IPS-18c (cell line): ENCODE data around the gene RAB5B.
"Not testable (repeated sequence)": the region's sequence is repeated elsewhere in the genome, so short reads cannot be mapped to it uniquely, and the experiment has no call there.

ENCODE experiments used
- H3K4me3 ChIP-seq: 2 replicates; pipeline ENCODE4 v1.7.0; 2013; ENCODE audit warnings: low read depth, mild to moderate bottlenecking, low read length, moderate library complexity; ENCODE audit not compliant: insufficient read depth
- H3K9me3 ChIP-seq: one replicate; pipeline ENCODE4 v1.6.1; 2013; ENCODE audit warnings: mild to moderate bottlenecking, low read length, moderate library complexity; ENCODE audit not compliant: control insufficient read depth, insufficient read depth

RAB5B gene

GRCh38 chr12:56029666-56030293 lies 55.9 kb downstream of the RAB5B start:
- Histone ChIP-seq H3K9me3 (no peaks in the 10 kb centered on the region), H3K4me3 (no peak overlapping the region)

GRCh38 chr12:56031987-56032386 lies 58.1 kb downstream of the RAB5B start:
- no peak overlapping the region for H3K4me3 ChIP-seq
- H3K9me3 ChIP-seq: no peaks in the 10 kb centered on the region

GRCh38 chr12:56034586-56035332 lies 60.9 kb downstream of the RAB5B start:
- no peaks in the 10 kb centered on the region for H3K9me3 ChIP-seq

GRCh38 chr12:56037161-56037560 lies 63.3 kb downstream of the RAB5B start:
- Histone ChIP-seq H3K4me3 (no peak overlapping the region), H3K9me3 (no peaks in the 10 kb centered on the region)

More at GRCh38 chr12:56034586-56035332, 60.9 kb downstream of the RAB5B start:
- H3K4me3 ChIP-seq: no peak overlapping the region

- H3K9me3 ChIP-seq: no peaks in the 10 kb centered on the region
- H3K4me3 ChIP-seq: no peak overlapping the region
Observed at GRCh38 chr12:56038022-56038655, 64.3 kb downstream of the RAB5B start.

DNA sequence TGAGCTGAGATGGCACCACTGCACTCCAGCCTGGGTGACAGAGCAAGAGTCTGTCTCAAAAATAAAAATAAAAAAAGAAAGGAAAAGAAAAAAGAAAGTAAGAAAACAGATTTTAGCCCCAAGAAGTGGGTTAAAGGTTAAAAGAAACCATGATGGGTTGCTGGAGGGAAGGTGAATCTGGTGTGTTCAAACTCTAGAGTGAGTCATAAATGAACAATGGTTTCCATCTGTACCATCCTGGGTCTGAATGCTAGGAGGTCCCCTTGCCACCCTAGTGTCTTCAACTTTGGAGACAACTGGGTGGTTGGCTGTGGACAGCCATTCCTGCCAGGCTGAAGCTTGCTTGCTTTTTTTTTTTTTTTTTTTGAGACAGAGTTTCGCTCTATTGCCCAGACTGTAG lies 66.3 kb downstream of the RAB5B start:
- Histone ChIP-seq H3K4me3 (no peak overlapping the region), H3K9me3 (no peaks in the 10 kb centered on the region)

- Histone ChIP-seq H3K4me3 (peak overlapping the region; percentile 26), H3K9me3 (no peaks in the 10 kb centered on the region)
Observed at GRCh38 chr12:56040963-56041551, 67.2 kb downstream of the RAB5B start.

DNA sequence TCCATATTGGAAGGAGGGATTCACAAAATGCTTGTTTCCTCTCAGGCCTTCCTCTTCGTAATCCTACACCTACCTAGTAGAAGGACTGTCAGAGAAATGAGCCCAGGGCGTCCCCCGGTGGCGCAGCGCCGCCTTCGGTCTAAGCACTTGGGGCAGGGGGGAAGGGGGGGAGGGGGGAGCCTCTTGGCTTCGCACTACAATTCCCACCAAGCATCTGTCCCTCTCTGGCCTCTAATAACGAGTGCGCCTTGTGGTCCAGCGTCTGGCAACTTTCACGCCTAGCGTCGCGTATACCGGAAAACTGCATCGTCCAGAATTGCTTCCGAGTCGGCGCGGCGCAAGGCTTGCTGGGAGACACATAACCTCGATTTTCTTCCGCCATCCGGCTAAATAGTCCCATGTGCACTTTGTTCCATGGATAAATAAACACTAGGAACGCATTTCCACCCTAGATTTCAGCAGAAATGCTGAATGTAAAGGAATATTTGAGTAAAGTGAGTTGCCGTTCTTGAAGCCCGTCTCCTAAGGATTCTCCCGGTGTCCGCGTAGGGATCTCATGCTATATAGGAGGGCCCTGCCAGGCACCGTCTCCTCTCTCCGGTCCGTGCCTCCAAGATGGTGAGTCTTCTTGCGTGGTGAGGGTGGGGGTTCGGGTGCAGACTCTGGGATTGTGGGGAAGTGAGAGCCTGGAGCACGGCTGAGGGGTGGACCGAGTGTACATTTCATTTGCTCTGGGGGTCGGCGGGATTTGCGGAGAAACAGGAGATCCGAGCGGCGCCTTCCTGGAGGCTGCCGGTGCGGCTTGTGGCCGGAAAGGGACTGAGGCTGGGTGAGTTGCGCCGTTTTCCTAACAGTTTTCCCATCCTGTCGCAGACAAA lies 67.9 kb downstream of the RAB5B start, which contains the start of gene RPS26:
Gene RPS26, plus strand, starts transcription at position 367 of the 878 bp plus-strand sequence. Its CDS starts 249 bp downstream, at position 616.
- Histone ChIP-seq H3K9me3 (no peaks in the 10 kb centered on the region), H3K4me3 (peak within 1 kb of the TSS; percentile 98)

GRCh38 chr12:56042430-56042813 lies 68.5 kb downstream of the RAB5B start:
- peak overlapping the region; percentile 98 for H3K4me3 ChIP-seq
- H3K9me3 ChIP-seq: not testable (repeated sequence)

- Histone ChIP-seq H3K4me3 (peak overlapping the region; percentile 98), H3K9me3 (no peaks in the 10 kb centered on the region)
Observed at GRCh38 chr12:56042843-56043242, 69.0 kb downstream of the RAB5B start.
